Activated naive CD4-positive, alpha-beta T cell treated with anti-CD3 and anti-CD28 coated beads, Interleukin-2, amount 50 U/mL, for 72 hours (primary cell): ENCODE results near the gene MLLT6. TPM values are rescaled to one million over a fixed set of nuclear protein-coding genes. Genes with fewer than 3 reads are reported as not detected.

Source experiments
- ATAC-seq, 2 donors: fragments of 150-1000 bp; cut with Tn5 transposase; 2 replicates each; pipeline ENCODE4 v1.10.0; 2021; ENCODE audit warnings: mild to moderate bottlenecking in 2 of 2, moderate library complexity in 2 of 2
- DNase-seq, 2 donors: peaks; one replicate each; pipeline ENCODE4 v3.0.0; 2021 to 2022; ENCODE audit warnings: low spot score in 2 of 2
- H3K27ac Mint-ChIP-seq, 2 donors: one replicate each; pipeline ENCODE4 v1.8.0; 2022; ENCODE audit warnings: mild to moderate bottlenecking in 2 of 2, mixed read lengths in 2 of 2
- H3K36me3 Mint-ChIP-seq, 2 donors: one replicate each; pipeline ENCODE4 v1.8.0; 2022; ENCODE audit warnings: mixed read lengths in 2 of 2
- H3K9me3 Mint-ChIP-seq, 2 donors: one replicate each; pipeline ENCODE4 v1.8.0; 2022; ENCODE audit warnings: mixed read lengths in 2 of 2
- total RNA-seq, 2 donors: library from RNA; stranded (reverse); gene quantifications; one replicate each; pipeline ENCODE4 v1.2.3, GENCODE V29; 2022

Gene MLLT6
- total RNA-seq, 2 donors from 2014 or later, result 204 to 288 TPM

DNA sequence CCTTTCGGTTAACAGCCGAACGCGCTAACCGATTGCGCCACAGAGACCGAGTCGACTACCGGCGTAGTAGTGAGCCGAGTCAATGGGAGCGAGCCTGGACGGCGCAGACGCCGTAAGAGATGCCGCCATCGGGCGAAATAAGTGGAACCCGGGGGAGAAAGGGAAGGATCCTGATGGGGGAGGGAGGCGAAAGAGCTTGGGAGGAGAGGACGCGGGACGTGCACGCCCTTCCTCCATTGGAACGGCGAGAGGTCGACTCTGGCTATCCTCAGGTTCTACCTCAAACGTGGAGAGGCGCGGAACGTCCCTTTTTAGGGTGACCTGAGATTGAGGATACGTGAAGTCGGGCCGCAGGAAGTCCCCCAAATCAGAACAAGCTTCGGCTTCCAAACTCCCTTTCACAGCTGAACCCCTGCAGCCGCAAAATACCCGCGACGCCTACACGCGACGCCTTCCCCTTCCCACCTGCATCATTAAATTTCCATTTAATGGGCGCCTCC lies 46.8 kb downstream of the MLLT6 start:
- ATAC-seq (peak; percentile 30 to 46), DNase-seq (peak; percentile 85 to 95)
- H3K27ac Mint-ChIP-seq, result peak overlapping the region; percentile 98 to 100
- peaks cover 23 to 33% of the 10 kb centered on the region in 2 donors for H3K36me3 Mint-ChIP-seq
- H3K9me3 Mint-ChIP-seq, result no peaks in the 10 kb centered on the region

GRCh38 chr17:38752308-38753070 lies 47.4 kb downstream of the MLLT6 start, which contains the start of gene PSMB3:
Gene PSMB3, plus strand, starts transcription at chr17:38752741. Its CDS starts 86 bp downstream, at chr17:38752827.
- H3K36me3 Mint-ChIP-seq, result peaks cover 23 to 33% of the 10 kb centered on the region in 2 donors
- peak; percentile 93 to 98 for DNase-seq
- ATAC-seq, result peak; percentile 89 to 90
- H3K9me3 Mint-ChIP-seq, result no peaks in the 10 kb centered on the region
- peak within 1 kb of the TSS; percentile 98 to 100 for H3K27ac Mint-ChIP-seq

DNA sequence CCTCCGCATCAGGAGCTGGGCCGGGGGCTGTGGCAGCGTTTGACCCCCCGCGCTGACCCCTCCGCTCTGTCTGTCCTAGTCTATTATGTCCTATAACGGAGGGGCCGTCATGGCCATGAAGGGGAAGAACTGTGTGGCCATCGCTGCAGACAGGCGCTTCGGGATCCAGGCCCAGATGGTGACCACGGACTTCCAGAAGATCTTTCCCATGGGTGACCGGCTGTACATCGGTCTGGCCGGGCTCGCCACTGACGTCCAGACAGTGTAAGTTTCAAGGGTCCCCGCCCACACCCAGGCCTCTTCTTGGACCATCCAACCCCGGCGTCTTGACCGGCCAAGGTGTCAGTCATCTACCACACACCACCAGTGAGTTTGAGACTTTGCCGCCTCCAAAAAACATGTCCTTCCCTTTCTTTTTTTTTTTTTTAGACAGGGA lies 48.0 kb downstream of the MLLT6 start:
- DNase-seq, result no peak
- H3K27ac Mint-ChIP-seq, result peak overlapping the region; percentile 98 to 100
- no peak for ATAC-seq

GRCh38 chr17:38761612-38762011 lies 56.5 kb downstream of the MLLT6 start:
- H3K36me3 Mint-ChIP-seq, result peaks cover 0 to 16% of the 10 kb centered on the region in 2 donors
- H3K9me3 Mint-ChIP-seq, result no peaks in the 10 kb centered on the region
- peak overlapping the region; percentile 53 to 65 for H3K27ac Mint-ChIP-seq
- ATAC-seq (peak; percentile 46 to 65), DNase-seq (peak in 1 of 2 donors; percentile 46)

More for the DNA sequence above, 48.0 kb downstream of the MLLT6 start:
- peaks cover 23 to 33% of the 10 kb centered on the region in 2 donors for H3K36me3 Mint-ChIP-seq
- no peaks in the 10 kb centered on the region for H3K9me3 Mint-ChIP-seq

DNA sequence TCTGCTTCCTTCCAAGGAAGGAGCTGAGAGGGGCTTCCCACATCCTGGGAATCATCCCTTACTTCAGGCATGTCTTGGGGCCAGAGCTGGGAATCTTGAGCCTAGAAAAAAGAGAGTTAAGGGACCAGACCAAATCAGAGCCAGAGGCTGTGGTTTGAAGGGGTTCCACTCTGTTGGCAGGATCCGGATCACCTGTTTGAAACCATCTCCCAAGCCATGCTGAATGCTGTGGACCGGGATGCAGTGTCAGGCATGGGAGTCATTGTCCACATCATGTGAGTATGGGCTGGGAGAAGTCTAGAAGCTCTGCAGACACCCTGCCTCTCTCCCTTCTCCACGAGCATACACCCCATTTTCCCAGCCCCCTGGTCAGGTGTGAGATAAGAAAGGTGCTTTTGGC lies 57.2 kb downstream of the MLLT6 start:
- peak overlapping the region; percentile 53 to 65 for H3K27ac Mint-ChIP-seq
- DNase-seq, result no peak
- H3K36me3 Mint-ChIP-seq, result peaks cover 0 to 22% of the 10 kb centered on the region in 2 donors
- H3K9me3 Mint-ChIP-seq, result no peaks in the 10 kb centered on the region
- ATAC-seq, result no peak

GRCh38 chr17:38766341-38766740 lies 61.3 kb downstream of the MLLT6 start:
- DNase-seq, result no peak
- peak overlapping the region; percentile 23 to 96 for H3K27ac Mint-ChIP-seq
- ATAC-seq, result no peak
- no peaks in the 10 kb centered on the region for H3K9me3 Mint-ChIP-seq
- H3K36me3 Mint-ChIP-seq, result peaks cover 0 to 22% of the 10 kb centered on the region in 2 donors

DNA sequence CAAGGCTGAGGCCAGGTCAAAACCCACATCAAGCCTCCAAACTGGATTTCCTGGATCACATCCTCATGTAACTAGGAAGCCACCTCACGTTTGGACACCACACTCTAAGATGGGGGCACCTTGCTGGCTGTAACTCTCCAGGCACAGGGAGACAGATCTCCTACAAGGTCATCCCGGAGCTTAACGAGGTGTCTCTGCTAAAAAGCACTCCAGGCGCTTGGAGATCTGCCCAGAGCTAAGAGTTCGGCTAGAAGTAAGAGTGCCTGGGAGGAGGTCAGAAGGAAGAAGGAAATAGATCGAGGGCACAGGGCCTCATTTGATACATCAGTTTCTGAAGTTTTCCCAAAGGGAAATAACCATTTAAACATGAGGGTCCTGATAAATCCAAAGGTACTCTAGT lies 63.3 kb downstream of the MLLT6 start:
- Mint-ChIP-seq H3K27ac (peak overlapping the region in 1 of 2 donors; percentile 65), H3K9me3 (no peaks in the 10 kb centered on the region), H3K36me3 (peaks cover 3 to 18% of the 10 kb centered on the region in 2 donors)
- DNase-seq, result no peak
- ATAC-seq, result no peak

DNA sequence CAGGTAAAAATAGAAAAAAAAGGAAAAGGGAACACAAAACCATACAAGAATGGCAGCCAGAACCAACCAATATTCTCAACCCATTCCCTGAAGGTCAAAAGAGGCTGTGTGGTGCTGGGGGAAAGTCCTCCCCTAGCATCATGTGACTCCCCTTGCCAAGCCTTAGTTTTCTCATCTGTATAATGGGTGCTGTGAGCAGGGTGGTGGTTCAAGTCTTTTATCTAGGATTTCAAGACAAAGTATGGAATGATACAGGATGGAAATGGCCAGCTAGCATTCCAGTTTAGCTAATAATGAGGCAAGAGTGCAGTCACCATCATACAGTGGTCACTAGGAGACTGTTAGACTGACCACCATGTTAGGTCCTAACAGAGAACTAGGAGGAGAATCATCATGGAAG lies 68.2 kb downstream of the MLLT6 start:
- no peak for DNase-seq
- Mint-ChIP-seq H3K27ac (peak overlapping the region in 1 of 2 donors; percentile 49), H3K9me3 (no peaks in the 10 kb centered on the region), H3K36me3 (peaks cover 0 to 4% of the 10 kb centered on the region in 2 donors)
- no peak for ATAC-seq

DNA sequence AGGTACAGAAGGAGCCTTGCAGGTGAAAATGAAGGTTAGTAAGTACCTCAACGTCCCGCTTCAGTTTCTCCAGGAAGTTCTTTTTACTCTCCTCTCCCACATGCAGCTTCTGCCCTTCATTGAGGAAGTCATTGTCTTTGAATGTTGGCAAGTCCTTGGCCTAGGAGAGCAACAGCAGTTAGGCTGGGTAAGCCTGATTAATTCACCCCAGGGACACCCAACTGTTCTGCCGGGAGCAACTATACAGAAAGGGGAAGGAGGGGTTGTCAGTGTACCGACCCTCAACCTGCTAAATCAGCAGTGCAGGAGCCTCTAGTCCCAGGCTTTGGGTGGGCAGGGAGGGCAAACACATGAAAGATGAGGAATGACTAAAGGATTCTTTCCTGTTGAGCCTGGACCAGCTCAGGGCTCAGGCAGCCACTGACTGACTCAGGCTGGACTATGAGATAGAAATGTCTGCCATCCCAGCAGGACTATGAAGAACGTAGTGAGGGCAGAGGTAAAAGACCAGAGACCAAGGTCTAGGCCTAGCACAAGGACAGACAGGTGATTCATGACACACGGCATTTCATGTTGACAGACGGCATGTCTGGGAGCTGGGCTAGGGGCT lies 72.7 kb downstream of the MLLT6 start:
- ATAC-seq, result no peak
- DNase-seq, result no peak
- H3K36me3 Mint-ChIP-seq, result peaks cover 0 to 4% of the 10 kb centered on the region in 2 donors
- H3K27ac Mint-ChIP-seq, result no peak overlapping the region
- no peaks in the 10 kb centered on the region for H3K9me3 Mint-ChIP-seq

Other genes with a start within 250 kb of the MLLT6 start
- 1 to 10 TPM; 1.1 to 1.2 TPM for gene SRCIN1, start 99.3 kb upstream of the MLLT6 start, total RNA-seq
- 10 to 100 TPM; 27.5 to 31.3 TPM for gene EPOP, start 30.3 kb upstream of the MLLT6 start, total RNA-seq
- 10 to 100 TPM; 32.7 to 40.7 TPM for gene CISD3, start 25.1 kb downstream of the MLLT6 start, total RNA-seq
- 1 to 10 TPM; 3.1 to 6.9 TPM for gene PCGF2, start 43.1 kb downstream of the MLLT6 start, total RNA-seq
- gene PSMB3, start 47.5 kb downstream of the MLLT6 start, total RNA-seq, result 100 to 1,000 TPM; 339 to 405 TPM
- gene PIP4K2B, start 94.3 kb downstream of the MLLT6 start, total RNA-seq, result 10 to 100 TPM; 38.4 to 45.5 TPM
- gene CWC25, start 120.0 kb downstream of the MLLT6 start, total RNA-seq, result 10 to 100 TPM; 19.2 to 41.9 TPM
- gene RPL23, start 148.4 kb downstream of the MLLT6 start, total RNA-seq, result 1,000 to 10,000 TPM; 1,602 to 2,658 TPM
- 100 to 1,000 TPM; 141 to 185 TPM for gene LASP1, start 164.8 kb downstream of the MLLT6 start, total RNA-seq